GM19351 (cell line): ENCODE measurements around the gene DIP2B.
A peak's percentile ranks its signal among the peaks of the same experiment; 100 is the strongest.
"Not testable (repeated sequence)": the region's sequence is repeated elsewhere in the genome, so short reads cannot be mapped to it uniquely, and the experiment has no call there.

Experiments used
- ATAC-seq: cut with Tn5 transposase; IDR thresholded peaks from one replicate; pipeline ENCODE4 v1.9.1; 2021; ENCODE audit warnings: mild to moderate bottlenecking, moderate library complexity; ENCODE audit not compliant: unreplicated experiment

The DIP2B gene

GRCh38 chr12:50504798-50505674 is at the start of gene DIP2B:
DIP2B (plus strand) TSS chr12:50504985; CDS start chr12:50505141, 156 bp downstream.
- ATAC-seq, result peak; percentile 74

DNA sequence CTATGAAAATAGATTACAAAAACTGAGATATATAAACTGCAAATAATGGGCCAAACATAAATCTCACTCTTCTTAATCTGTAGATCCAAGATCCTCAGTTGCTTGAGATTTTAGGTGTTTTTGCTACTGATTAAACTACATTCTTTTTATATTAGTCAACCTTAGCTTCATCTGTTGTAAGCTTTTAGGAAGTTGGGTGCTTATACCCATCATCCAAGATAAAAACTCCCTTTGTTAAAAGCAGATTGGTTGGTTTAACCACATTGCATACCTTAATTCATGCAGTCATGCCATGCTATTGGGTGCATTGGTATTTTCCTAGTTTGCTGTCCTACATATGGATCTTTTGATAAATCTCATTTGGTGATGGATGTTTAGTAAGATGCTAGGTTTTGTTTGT is 46.2 kb upstream of the DIP2B start:
- ATAC-seq, result no peak

DNA sequence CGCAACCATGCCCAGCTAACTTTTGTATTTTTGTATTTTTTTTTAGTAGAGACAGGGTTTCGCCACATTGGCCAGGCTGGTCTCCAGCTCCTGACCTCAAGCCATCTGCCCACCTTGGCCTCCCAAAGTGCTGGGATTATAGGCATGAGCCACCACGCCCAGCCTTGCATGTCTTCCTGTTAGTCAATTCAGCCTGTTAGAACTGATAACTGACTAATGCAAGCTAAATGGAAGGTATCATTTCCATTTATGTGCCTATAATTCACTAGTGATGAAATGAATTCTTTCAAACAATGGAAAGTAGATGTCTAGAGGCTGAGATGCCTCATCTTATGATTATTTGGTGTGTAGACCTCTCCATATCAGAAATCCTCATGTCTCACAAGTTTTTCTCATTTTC is 37.3 kb upstream of the DIP2B start:
- no peak for ATAC-seq

GRCh38 chr12:50477241-50477832 is 27.4 kb upstream of the DIP2B start:
- ATAC-seq, result no peak

GRCh38 chr12:50482571-50482970 is 22.2 kb upstream of the DIP2B start:
- no peak for ATAC-seq

GRCh38 chr12:50483488-50483887 is 21.3 kb upstream of the DIP2B start:
- ATAC-seq, result no peak

DNA sequence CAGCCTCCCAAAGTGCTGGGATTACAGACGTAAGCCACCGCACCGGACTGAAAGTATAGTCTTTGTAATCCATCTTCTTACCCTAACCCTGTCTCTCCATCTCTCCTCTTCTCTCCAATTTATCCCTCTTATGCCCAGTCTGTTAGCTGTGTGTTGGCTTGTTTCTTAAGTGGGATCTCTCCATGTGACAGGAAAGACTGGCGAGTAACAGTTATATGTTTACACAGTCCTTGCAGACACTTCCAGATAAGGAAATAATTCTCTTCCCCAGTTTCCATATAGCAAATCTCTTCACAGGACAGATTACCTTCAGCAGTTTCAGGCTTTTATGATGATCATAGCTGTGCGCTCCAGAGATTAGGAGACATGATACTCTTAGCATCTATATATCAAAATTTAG is 16.0 kb upstream of the DIP2B start:
- ATAC-seq, result no peak

GRCh38 chr12:50498119-50498518 is 6.7 kb upstream of the DIP2B start:
- not testable (repeated sequence) for ATAC-seq

- ATAC-seq, result no peak
These were observed 1.1 kb downstream of the DIP2B start for GRCh38 chr12:50505675-50506530.

- no peak for ATAC-seq
These were observed 2.1 kb downstream of the DIP2B start for GRCh38 chr12:50506753-50507473.

- ATAC-seq, result no peak
These were observed 2.7 kb downstream of the DIP2B start for GRCh38 chr12:50507474-50507838.

- no peak for ATAC-seq
These were observed 3.1 kb downstream of the DIP2B start for GRCh38 chr12:50507930-50508329.

DNA sequence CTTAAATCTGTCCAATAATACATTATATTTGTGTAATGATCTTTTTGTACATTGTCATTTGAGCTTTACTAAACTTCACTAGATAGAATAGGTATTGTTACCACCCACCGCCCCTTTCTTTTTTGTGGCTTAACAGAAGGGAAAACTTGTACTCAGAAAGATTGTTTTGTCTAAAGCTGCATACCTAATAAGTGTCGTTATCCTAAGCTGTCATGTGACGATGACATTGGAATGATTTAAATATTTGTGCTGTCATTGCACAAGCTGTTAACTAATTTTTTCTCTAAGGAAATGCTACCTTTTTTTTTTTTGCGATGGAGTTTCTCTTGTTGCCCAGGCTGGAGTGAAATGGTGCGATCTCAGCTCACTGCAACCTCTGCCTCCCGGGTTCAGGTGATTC is 3.6 kb downstream of the DIP2B start:
- no peak for ATAC-seq

DNA sequence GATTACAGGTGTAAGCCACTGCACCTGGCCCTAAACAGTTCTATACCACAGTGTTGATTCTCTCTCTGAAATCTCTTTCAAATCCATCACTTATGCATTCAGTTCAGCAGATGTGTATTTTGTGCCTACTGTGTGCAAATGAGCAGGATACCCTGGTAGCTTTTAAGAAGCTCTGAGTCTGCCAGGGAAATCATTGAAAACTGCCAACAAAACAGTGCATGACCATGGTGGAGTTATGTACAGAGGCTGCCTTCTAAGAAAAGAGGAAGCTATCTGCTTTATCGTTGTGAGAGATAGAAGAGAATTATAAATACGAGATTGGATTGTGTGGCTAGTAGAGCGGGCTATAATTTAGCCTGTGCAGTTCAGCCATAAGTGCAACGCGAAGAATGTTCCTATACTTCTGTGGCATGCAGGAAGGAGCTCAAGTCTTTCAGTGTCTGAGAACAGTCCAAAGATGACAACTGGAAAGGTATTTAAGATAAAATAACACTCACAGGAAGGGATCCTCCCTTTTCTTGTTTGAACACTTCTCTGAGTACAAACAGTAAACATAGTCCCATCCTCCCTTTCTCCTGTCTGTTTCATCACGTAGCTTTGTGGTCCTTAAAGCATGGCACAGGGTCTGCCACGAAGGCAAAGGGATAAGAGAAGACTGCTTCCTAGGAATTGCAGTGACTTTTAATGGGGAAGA is 4.3 kb downstream of the DIP2B start:
- ATAC-seq, result no peak

DNA sequence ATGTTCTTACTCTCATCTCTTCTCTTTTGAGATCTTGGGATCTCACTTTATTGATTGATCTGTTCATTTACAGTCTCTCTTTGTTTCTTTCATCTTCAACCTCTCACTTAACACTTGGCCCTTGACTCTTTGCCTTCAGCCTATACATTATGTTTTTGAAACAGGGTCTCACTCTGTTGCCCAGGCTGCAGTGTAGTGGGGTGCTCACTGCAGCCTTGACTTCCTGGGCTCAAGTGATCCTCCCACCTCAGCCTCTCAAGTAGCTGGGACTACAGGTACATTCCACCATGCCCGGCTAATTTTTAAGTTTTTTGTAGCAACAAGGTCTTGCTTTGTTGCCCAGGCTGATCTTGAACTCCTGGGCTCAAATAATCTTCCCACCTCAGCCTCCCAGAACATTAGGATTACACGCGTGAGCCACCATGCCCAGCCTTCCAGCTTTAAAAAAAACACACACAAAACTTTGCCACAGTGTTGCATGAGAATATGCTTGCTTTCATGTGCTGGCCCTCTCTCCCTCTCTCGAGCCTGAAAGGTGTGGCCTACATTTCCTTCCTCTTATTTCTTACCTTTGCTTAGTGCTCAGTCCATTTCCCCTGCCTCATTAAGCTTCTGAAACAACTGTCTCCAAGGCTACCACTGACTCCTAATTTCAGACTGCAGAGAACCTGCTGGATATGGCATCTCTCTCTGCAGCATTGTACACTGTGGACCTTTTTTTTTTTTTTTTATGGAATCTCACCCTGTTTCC is 9.9 kb downstream of the DIP2B start:
- peak; percentile 59 for ATAC-seq

GRCh38 chr12:50515587-50515986 is 10.8 kb downstream of the DIP2B start:
- no peak for ATAC-seq

GRCh38 chr12:50517421-50518048 is 12.8 kb downstream of the DIP2B start:
- peak; percentile 60 for ATAC-seq

- no peak for ATAC-seq
These were observed 13.3 kb downstream of the DIP2B start for GRCh38 chr12:50518090-50518489.

DNA sequence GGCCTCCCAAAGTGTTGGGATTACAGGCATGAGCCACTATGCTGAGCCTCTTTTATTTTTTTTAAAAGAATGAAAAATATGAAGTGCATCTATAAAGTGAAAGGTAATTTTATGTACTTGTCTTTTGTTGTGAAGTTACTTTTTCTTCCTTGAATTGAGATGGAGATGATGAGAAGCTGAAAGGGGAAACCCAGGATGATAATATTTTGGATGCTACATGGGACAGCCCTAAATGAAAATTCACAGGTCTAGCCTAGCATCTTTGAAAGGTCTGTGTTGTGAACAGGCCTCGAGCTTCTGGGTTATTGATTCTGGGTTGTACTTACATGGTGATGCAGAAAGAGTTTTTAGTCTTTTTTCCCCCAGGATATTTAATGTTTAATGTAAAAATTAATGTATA is 14.6 kb downstream of the DIP2B start:
- ATAC-seq, result no peak
